Fibroblast of lung (primary cell): ENCODE results near the gene COL9A1.

Experiments
- CTCF ChIP-seq, 2 donors: IDR thresholded peaks in 1 of 2; conservative IDR thresholded peaks in 1 of 2; 1 replicate in 1 of 2; 2 replicates in 1 of 2; pipeline ENCODE4 v1.5.1; 2011 to 2012; ENCODE audit warnings: low read length in 2 of 2, control low read depth in 1 of 2, inconsistent platforms in 1 of 2, low read depth in 1 of 2, mild to moderate bottlenecking in 1 of 2
- EZH2 ChIP-seq: IDR thresholded peaks from 2 replicates; pipeline ENCODE4 v1.5.1; 2012; ENCODE audit warnings: low read length, control low read depth, mild to moderate bottlenecking; ENCODE audit errors: missing control alignments

DNA sequence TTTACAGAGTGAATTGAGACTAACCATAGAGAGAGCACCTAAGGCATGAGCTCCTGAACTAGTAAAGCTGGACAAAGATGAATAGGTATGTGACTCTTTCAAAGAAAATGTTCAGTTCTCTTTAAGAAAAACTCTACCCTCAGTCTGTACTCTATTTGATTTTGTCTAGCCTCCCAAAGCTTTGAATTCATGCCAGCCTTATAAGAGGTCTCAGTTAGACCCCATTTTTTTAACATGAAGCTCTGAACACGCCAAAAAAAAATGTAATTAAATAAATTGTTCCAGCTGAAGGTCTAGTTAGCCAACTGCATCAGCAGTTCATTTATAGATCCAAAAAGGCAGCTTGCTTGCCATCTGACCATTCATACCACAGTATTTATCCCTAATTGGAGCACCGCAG, 71.6 kb downstream of the COL9A1 start:
- TF ChIP-seq CTCF (conservative IDR thresholded peaks at IDR 0.05 in 1 of 2, IDR thresholded peaks at IDR 0.05 in 1 of 2; ENCODE audit: low read depth in 1 of 2, low read length in 2 of 2) (no peak), EZH2 (no peak)
